Loucy (cell line): ENCODE data around the gene EPHB6.

Source experiments
- EZH2phosphoT487 ChIP-seq: fragments of 200-600 bp; IDR thresholded peaks from 2 replicates; pipeline ENCODE4 v1.6.1; 2018; ENCODE audit warnings: antibody characterized with exemption, mild to moderate bottlenecking, moderate library complexity, borderline replicate concordance
- TF ChIP-seq, protein P1 (sequence below): fragments of 200-600 bp; sonication (generic); conservative IDR thresholded peaks from 2 replicates; pipeline ENCODE4 v1.5.1; 2014; ENCODE audit warnings: mild to moderate bottlenecking, antibody characterized with exemption, low read length

DNA sequence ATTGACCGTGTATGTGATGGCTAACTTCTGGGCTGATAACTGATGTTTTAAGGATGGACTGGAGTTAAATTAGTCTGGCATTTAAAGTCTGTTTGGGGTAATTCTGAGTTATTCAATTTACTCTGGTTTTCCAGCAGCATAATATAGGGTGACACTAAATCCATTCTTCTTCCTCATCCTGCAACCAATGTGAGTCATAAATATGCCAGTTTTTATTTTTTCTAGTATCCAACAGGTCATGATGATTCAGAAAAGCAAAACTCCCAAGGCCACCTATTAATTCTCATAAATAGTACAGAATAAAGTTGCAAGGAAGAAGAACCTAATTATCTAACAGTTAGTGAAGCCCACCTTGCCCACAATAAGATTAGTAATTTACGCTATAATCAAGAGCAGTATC lies 7.5 kb upstream of the EPHB6 start:
- TF ChIP-seq, protein P1, sequence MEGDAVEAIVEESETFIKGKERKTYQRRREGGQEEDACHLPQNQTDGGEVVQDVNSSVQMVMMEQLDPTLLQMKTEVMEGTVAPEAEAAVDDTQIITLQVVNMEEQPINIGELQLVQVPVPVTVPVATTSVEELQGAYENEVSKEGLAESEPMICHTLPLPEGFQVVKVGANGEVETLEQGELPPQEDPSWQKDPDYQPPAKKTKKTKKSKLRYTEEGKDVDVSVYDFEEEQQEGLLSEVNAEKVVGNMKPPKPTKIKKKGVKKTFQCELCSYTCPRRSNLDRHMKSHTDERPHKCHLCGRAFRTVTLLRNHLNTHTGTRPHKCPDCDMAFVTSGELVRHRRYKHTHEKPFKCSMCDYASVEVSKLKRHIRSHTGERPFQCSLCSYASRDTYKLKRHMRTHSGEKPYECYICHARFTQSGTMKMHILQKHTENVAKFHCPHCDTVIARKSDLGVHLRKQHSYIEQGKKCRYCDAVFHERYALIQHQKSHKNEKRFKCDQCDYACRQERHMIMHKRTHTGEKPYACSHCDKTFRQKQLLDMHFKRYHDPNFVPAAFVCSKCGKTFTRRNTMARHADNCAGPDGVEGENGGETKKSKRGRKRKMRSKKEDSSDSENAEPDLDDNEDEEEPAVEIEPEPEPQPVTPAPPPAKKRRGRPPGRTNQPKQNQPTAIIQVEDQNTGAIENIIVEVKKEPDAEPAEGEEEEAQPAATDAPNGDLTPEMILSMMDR, result no peak
- TF ChIP-seq EZH2phosphoT487, result no peak
